Brain microvascular endothelial cell (primary cell): ENCODE results near the gene DPP10.

Experiments
- DNase-seq: peaks from one replicate; pipeline ENCODE4 v3.0.0-alpha.2; 2020
- H3K27ac ChIP-seq: fragments of 250-450 bp; sonication (Bioruptor Pico); 2 replicates; pipeline ENCODE4 v1.5.1; 2020; ENCODE audit warnings: mild to moderate bottlenecking, moderate library complexity
- H3K27me3 ChIP-seq: fragments of 250-450 bp; sonication (Bioruptor Pico); replicated peaks from 2 replicates; pipeline ENCODE4 v1.5.1; 2020; ENCODE audit warnings: mild to moderate bottlenecking
- H3K36me3 ChIP-seq: fragments of 250-450 bp; sonication (Bioruptor Pico); replicated peaks from 2 replicates; pipeline ENCODE4 v1.5.1; 2020; ENCODE audit warnings: mild to moderate bottlenecking
- H3K4me3 ChIP-seq: 2 replicates; pipeline ENCODE4 v1.5.1; 2011; ENCODE audit warnings: low read depth, mild to moderate bottlenecking, control low read depth, low read length, moderate library complexity
- in situ Hi-C: cut with HindIII; loops from 2 replicates; pipeline ENCODE4 v1.10.0; 2017; ENCODE audit warnings: low sequenced_read_pairs, low pct_ligation_motif_present
- TF ChIP-seq, protein P1 (sequence below): IDR thresholded peaks from 2 replicates; pipeline ENCODE4 v1.5.1; 2011; ENCODE audit warnings: low read depth, mild to moderate bottlenecking, moderate library complexity, low read length, control low read depth, inconsistent platforms; ENCODE audit errors: missing control alignments

The DPP10 gene

DNA sequence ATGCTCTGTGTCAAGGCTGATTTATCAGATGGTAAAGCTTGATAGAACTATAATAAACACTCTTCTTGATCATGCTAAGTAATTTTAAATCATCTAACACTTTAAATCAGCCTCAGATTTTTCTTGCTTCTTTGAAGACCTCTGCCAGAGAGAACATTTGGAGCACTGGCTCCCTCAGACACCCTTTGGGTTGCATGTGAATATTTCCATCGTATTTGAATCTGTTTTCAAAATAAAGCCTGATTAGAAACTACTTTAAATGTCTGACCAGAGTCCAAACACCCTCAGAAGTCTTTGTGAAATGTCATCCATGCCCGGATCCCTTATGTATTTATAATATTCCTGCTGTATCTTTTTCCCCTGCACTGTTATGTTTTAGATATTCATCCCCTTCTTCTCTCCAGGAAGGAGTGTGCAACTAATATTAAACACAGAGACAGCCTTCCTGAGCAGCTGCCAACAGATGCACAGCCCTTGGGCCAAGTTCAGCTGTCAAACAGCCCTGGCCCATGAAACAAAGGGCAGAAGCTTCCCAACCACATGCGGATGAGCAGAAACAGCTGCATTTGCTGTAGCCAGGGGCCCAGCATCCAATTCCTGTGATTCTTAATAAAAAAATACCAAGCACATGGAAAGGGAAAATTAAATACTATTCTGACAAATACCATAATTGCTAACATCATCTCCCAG, 46.5 kb downstream of the DPP10 start:
- no peaks in the 10 kb centered on the region for H3K36me3 ChIP-seq
- H3K27me3 ChIP-seq: no peaks in the 10 kb centered on the region
- no peak for DNase-seq
- H3K4me3 ChIP-seq: no peak overlapping the region
- TF ChIP-seq, protein P1, sequence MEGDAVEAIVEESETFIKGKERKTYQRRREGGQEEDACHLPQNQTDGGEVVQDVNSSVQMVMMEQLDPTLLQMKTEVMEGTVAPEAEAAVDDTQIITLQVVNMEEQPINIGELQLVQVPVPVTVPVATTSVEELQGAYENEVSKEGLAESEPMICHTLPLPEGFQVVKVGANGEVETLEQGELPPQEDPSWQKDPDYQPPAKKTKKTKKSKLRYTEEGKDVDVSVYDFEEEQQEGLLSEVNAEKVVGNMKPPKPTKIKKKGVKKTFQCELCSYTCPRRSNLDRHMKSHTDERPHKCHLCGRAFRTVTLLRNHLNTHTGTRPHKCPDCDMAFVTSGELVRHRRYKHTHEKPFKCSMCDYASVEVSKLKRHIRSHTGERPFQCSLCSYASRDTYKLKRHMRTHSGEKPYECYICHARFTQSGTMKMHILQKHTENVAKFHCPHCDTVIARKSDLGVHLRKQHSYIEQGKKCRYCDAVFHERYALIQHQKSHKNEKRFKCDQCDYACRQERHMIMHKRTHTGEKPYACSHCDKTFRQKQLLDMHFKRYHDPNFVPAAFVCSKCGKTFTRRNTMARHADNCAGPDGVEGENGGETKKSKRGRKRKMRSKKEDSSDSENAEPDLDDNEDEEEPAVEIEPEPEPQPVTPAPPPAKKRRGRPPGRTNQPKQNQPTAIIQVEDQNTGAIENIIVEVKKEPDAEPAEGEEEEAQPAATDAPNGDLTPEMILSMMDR: no peak
- in situ Hi-C loops: no loop called here
- no peak overlapping the region for H3K27ac ChIP-seq

DNA sequence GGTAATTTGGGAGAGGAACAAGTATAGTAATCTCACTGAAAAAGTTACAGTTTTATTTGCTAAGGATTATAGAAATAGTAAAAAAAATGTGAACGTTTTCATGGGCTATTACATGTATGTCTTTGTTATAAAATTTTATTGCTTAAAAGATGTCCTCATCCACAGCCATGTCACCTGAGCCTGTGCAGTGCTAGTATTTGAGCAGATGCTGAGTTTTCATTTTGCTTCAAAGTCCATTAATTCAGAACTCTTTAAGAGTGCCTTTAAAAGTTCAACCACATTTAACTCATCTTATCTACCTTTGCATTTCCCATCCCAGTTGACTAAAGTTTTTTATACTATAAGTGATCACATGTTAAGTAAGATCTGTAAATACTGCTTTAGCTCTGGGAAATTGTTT, 52.6 kb downstream of the DPP10 start:
- TF ChIP-seq, protein P1: no peak
- Histone ChIP-seq H3K36me3 (no peaks in the 10 kb centered on the region), H3K4me3 (no peak overlapping the region), H3K27ac (no peak overlapping the region), H3K27me3 (no peaks in the 10 kb centered on the region)
- in situ Hi-C loops: no loop called here
- DNase-seq: no peak

DNA sequence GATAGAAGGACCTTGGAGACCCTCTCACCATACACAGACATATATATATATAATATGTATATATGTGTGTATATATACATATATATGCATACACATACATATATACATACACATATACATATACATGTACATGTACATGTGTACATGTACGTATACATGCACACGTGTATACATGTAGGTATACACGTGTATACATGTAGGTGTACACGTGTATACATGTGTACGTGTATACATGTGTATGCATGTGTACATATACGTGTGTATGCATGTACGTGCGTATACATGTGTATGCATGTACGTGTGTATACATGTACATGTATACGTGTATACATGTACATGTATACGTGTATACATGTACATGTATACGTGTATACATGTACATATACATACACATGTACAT, 54.5 kb downstream of the DPP10 start:
- Histone ChIP-seq H3K27ac (no peak overlapping the region), H3K36me3 (no peaks in the 10 kb centered on the region), H3K27me3 (no peaks in the 10 kb centered on the region), H3K4me3 (no peak overlapping the region)
- DNase-seq: no peak
- TF ChIP-seq, protein P1: no peak
- in situ Hi-C loops: no loop called here

DNA sequence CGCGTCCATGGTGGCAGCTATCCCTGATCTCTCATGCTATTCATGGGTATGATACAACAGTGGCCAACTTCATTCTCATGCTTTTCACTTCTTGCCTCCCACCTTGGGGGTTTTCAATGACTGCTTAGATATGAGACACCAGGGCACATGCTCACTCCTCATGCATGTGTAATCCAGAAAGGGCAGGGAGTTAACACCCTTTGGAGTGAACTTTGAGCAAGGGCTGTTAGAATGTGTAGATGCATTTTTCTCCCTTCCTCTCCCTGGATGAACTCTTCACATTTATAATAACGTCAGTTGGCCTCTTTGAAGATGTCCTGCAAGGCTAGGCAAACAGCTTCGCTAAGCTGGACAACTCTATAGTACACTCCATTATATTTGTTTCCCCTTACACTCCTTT, 56.7 kb downstream of the DPP10 start:
- Histone ChIP-seq H3K27ac (no peak overlapping the region), H3K27me3 (no peaks in the 10 kb centered on the region), H3K36me3 (no peaks in the 10 kb centered on the region), H3K4me3 (no peak overlapping the region)
- no peak for DNase-seq
- in situ Hi-C loops: no loop called here
- TF ChIP-seq, protein P1: no peak

DNA sequence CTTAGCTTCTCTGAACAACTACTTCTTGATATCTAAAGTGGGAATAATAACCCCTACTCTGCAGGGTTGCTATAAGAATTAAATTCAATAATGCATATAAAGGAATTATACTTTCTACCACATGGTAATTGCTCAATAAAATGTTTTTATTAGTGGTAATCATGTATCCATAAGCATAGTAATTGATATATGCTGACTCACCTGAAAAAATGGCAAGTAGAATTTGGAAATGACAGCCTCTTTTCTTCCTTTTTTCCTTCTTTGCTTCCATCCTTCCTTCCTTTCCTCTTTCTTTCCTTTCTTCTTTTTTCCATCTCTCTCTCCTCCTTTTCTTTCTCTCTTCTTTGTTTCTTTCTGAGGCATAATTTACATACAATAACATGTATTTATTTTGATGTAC, 65.3 kb downstream of the DPP10 start:
- Histone ChIP-seq H3K4me3 (no peak overlapping the region), H3K27me3 (no peaks in the 10 kb centered on the region), H3K36me3 (no peaks in the 10 kb centered on the region), H3K27ac (no peak overlapping the region)
- no peak for DNase-seq
- TF ChIP-seq, protein P1: no peak
- in situ Hi-C loops: no loop called here

DNA sequence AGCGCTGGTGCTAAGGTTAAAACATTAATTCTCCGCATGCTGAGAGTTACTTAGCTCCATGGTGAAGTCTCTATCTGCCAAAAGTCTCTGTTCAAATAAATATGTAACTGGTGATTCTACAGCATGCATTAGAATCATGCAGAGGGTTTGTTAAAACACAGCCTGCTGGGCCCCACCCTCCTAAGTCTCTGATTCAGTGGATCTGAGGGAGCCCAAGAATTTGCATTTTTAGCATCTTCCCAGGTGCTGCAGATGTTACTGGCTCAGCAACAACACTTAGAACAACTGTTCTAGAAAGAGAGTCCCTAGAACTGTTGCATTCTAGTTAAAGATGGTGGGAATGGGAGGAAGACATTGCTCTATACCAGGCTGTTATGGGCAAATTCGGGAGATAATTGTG, 73.4 kb downstream of the DPP10 start:
- Histone ChIP-seq H3K27me3 (no peaks in the 10 kb centered on the region), H3K36me3 (no peaks in the 10 kb centered on the region), H3K27ac (no peak overlapping the region), H3K4me3 (no peak overlapping the region)
- in situ Hi-C loops: no loop called here
- no peak for DNase-seq
- TF ChIP-seq, protein P1: no peak
